ENCODE measurements around the gene HIBADH.

DNA sequence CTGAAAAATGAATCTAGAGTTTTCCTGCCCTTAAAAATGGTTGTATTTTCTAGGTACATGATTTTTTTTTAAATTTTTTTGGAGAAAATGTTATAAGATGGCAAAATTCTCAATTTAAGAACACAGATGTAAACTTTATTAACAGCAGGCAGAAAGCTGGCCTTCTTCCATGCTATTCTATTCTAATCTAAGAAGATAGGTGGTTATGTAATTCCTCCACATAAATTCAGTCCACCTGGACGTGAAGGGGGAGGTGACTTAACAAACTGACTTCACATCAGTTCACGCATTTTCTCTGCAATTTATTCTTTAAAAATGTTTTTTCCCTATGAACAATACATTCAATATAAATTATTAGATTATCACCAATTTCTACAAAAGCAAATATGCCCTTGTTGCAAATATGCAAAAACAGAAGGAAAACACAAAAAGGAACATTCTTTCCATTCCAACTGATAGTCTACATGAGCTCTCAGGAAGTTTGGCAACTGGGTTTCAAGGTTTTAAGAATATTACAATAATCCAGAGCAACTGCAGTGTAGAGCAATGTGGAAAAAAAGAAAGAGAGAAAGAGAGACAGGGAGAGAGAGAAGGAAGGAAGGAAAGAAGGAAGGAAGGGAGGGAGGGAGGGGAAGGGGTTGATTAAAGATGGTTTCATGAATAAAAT is 76.8 kb downstream of the HIBADH start:
- TF ChIP-seq TARDBP (IDR thresholded peaks at IDR 0.05; ENCODE audit: borderline replicate concordance) (no peak), RAD21 (IDR thresholded peaks at IDR 0.05; ENCODE audit: insufficient read depth, low read depth, low read length) (no peak), SUPT20H (IDR thresholded peaks at IDR 0.05; ENCODE audit: borderline replicate concordance, control insufficient read depth, low read depth, low read length) (no peak), CBFB (IDR thresholded peaks at IDR 0.05; ENCODE audit: low read depth) (no peak), MYC (IDR thresholded peaks at IDR 0.05; ENCODE audit: insufficient read depth, insufficient read length, insufficient replicate concordance, low read length, severe bottlenecking) (no peak), JUNB (IDR thresholded peaks at IDR 0.05) (no peak), HDAC6 (IDR thresholded peaks at IDR 0.05; ENCODE audit: unreplicated experiment) (no peak), GABPA (IDR thresholded peaks at IDR 0.05; ENCODE audit: low read depth) (no peak), EZH2 (IDR thresholded peaks at IDR 0.05; ENCODE audit: borderline replicate concordance, control insufficient read depth, low read depth, low read length) (no peak)
- TF ChIP-seq, protein P1, sequence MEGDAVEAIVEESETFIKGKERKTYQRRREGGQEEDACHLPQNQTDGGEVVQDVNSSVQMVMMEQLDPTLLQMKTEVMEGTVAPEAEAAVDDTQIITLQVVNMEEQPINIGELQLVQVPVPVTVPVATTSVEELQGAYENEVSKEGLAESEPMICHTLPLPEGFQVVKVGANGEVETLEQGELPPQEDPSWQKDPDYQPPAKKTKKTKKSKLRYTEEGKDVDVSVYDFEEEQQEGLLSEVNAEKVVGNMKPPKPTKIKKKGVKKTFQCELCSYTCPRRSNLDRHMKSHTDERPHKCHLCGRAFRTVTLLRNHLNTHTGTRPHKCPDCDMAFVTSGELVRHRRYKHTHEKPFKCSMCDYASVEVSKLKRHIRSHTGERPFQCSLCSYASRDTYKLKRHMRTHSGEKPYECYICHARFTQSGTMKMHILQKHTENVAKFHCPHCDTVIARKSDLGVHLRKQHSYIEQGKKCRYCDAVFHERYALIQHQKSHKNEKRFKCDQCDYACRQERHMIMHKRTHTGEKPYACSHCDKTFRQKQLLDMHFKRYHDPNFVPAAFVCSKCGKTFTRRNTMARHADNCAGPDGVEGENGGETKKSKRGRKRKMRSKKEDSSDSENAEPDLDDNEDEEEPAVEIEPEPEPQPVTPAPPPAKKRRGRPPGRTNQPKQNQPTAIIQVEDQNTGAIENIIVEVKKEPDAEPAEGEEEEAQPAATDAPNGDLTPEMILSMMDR (IDR thresholded peaks at IDR 0.05 in 2 of 3, conservative IDR thresholded peaks at IDR 0.05 in 1 of 3; ENCODE audit: control insufficient read depth in 2 of 3, extremely low read depth in 1 of 3, insufficient read depth in 1 of 3, low read depth in 3 of 3, low read length in 3 of 3) = no peak
- TF ChIP-seq, protein P2, sequence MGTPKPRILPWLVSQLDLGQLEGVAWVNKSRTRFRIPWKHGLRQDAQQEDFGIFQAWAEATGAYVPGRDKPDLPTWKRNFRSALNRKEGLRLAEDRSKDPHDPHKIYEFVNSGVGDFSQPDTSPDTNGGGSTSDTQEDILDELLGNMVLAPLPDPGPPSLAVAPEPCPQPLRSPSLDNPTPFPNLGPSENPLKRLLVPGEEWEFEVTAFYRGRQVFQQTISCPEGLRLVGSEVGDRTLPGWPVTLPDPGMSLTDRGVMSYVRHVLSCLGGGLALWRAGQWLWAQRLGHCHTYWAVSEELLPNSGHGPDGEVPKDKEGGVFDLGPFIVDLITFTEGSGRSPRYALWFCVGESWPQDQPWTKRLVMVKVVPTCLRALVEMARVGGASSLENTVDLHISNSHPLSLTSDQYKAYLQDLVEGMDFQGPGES (IDR thresholded peaks at IDR 0.05) = no peak
